Measurements from ENCODE around the gene NRXN3.

DNA sequence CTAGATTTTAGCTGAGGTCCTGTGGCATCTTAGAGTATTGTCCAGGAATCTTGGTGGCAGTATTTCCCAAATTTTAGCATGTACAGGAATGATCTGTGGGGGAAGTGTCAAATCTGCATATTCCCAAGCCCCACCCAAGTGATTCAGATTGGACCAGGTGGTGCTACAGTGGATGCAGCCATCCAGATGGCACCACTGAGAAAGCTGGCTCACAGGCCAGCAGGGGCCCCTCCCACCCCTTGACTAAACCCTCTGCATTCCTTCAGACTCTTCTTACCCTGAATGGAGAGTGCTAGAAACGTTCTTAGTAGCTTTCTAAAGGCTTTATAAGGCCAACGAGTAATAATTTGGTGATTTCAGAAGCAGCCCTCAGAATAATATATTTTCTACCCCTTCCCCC, 255.2 kb downstream of the NRXN3 start:
- TF ChIP-seq GATA2 (IDR thresholded peaks at IDR 0.05; ENCODE audit: low read depth, low read length) (no peak), GATA3 (IDR thresholded peaks at IDR 0.05; ENCODE audit: low read depth, low read length) (no peak)

Measured in SH-SY5Y (cell line).